ENCODE data around the gene GULP1. TPM values are rescaled to one million over a fixed set of nuclear protein-coding genes. Genes with fewer than 3 reads are reported as not detected.

The GULP1 gene
- total RNA-seq, 1 donor from 2014 or later, result 17.7 TPM

- Mint-ChIP-seq H3K27ac (ENCODE audit: unreplicated experiment) (no peak overlapping the region), H3K4me1 (ENCODE audit: low read depth, unreplicated experiment) (no peaks in the 10 kb centered on the region)
Measured at GRCh38 chr2:188598551-188598950, 306.9 kb downstream of the GULP1 start.

GRCh38 chr2:188599140-188599539 is 307.5 kb downstream of the GULP1 start:
- no peaks in the 10 kb centered on the region for H3K36me3 Mint-ChIP-seq (ENCODE audit: unreplicated experiment)
- TF ChIP-seq CTCF (IDR thresholded peaks at IDR 0.05; ENCODE audit: partially characterized antibody, unreplicated experiment), result no peak
- H3K27me3 Mint-ChIP-seq (ENCODE audit: unreplicated experiment), result no peaks in the 10 kb centered on the region
- H3K9me3 Mint-ChIP-seq (ENCODE audit: unreplicated experiment), result no peaks in the 10 kb centered on the region
- no peaks in the 10 kb centered on the region for H3K4me1 Mint-ChIP-seq (ENCODE audit: low read depth, unreplicated experiment)
- H3K4me3 Mint-ChIP-seq (ENCODE audit: unreplicated experiment), result no peak overlapping the region
- no peak overlapping the region for H3K27ac Mint-ChIP-seq (ENCODE audit: unreplicated experiment)
- DNase-seq, result no peak

More at GRCh38 chr2:188598551-188598950, 306.9 kb downstream of the GULP1 start:
- Mint-ChIP-seq H3K9me3 (ENCODE audit: unreplicated experiment) (no peaks in the 10 kb centered on the region), H3K27me3 (ENCODE audit: unreplicated experiment) (no peaks in the 10 kb centered on the region), H3K4me3 (ENCODE audit: unreplicated experiment) (no peak overlapping the region), H3K36me3 (ENCODE audit: unreplicated experiment) (no peaks in the 10 kb centered on the region)
- no peak for TF ChIP-seq CTCF (IDR thresholded peaks at IDR 0.05; ENCODE audit: partially characterized antibody, unreplicated experiment)
- no peak for DNase-seq

DNA sequence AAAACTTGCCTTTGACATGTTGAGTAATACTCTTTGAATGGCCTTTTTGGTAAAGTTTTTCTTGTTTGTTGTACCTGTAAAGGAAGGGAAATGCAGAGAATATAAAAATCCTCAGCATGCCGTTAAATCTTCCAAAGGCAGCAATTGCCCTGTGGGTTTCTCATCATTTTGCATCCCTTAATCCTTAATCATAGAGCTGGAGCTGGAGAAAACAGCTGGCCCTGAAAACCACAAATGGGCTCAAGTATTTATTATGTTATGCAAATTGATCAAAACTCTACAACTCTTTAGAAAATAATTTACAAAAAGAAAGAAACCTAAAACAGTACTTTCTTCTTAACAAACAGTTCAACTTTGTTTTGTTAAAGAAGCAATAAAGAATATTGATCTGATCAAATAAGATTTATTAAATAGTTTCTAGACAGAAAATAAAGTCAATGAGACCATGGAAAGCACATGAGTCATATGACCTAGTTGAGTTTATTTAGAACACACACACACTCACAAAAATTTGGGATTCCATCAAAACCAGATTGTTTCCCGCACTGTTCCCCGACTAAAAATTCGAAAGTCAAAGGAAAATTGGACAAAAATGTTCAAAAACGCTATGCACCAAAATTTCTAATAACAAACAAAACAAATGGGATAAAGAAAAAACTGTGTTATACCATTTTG is 309.0 kb downstream of the GULP1 start:
- Mint-ChIP-seq H3K9me3 (ENCODE audit: unreplicated experiment) (no peaks in the 10 kb centered on the region), H3K27me3 (ENCODE audit: unreplicated experiment) (peaks cover 2% of the 10 kb centered on the region), H3K36me3 (ENCODE audit: unreplicated experiment) (peaks cover 2% of the 10 kb centered on the region), H3K27ac (ENCODE audit: unreplicated experiment) (no peak overlapping the region), H3K4me3 (ENCODE audit: unreplicated experiment) (no peak overlapping the region), H3K4me1 (ENCODE audit: low read depth, unreplicated experiment) (no peaks in the 10 kb centered on the region)
- no peak for TF ChIP-seq CTCF (IDR thresholded peaks at IDR 0.05; ENCODE audit: partially characterized antibody, unreplicated experiment)
- DNase-seq, result no peak

DNA sequence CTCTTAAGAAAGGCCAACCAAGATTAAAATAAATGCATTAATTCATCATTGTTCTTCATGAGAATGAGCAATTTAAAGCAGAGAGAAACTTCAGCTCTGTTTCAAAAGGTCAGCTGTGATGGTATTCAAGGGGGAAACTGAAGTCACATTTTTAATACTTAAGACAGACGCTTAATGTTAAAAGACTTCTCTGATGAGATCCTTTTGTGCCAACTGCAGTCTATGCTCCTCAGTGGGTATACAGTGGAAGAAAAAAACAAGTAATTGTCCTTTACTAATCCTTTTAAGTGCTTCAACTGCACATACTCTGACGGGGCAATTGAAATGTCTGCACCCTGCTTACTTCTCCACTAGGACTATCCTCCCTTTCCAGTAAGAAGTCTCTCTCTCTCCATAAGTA is 309.7 kb downstream of the GULP1 start:
- Mint-ChIP-seq H3K4me1 (ENCODE audit: low read depth, unreplicated experiment) (no peaks in the 10 kb centered on the region), H3K9me3 (ENCODE audit: unreplicated experiment) (no peaks in the 10 kb centered on the region), H3K36me3 (ENCODE audit: unreplicated experiment) (peaks cover 3% of the 10 kb centered on the region), H3K27me3 (ENCODE audit: unreplicated experiment) (peaks cover 3% of the 10 kb centered on the region), H3K27ac (ENCODE audit: unreplicated experiment) (no peak overlapping the region), H3K4me3 (ENCODE audit: unreplicated experiment) (no peak overlapping the region)
- DNase-seq, result no peak
- TF ChIP-seq CTCF (IDR thresholded peaks at IDR 0.05; ENCODE audit: partially characterized antibody, unreplicated experiment), result no peak

- peaks cover 3% of the 10 kb centered on the region for H3K27me3 Mint-ChIP-seq (ENCODE audit: unreplicated experiment)
- no peaks in the 10 kb centered on the region for H3K9me3 Mint-ChIP-seq (ENCODE audit: unreplicated experiment)
- H3K4me1 Mint-ChIP-seq (ENCODE audit: low read depth, unreplicated experiment), result no peaks in the 10 kb centered on the region
- H3K36me3 Mint-ChIP-seq (ENCODE audit: unreplicated experiment), result peaks cover 3% of the 10 kb centered on the region
- no peak for TF ChIP-seq CTCF (IDR thresholded peaks at IDR 0.05; ENCODE audit: partially characterized antibody, unreplicated experiment)
- no peak overlapping the region for H3K4me3 Mint-ChIP-seq (ENCODE audit: unreplicated experiment)
- H3K27ac Mint-ChIP-seq (ENCODE audit: unreplicated experiment), result no peak overlapping the region
- no peak for DNase-seq
Measured at GRCh38 chr2:188601927-188602326, 310.3 kb downstream of the GULP1 start.

Data from glutamatergic neuron (in vitro differentiated cells).